GM12892 (cell line): Measurements from ENCODE around the gene PNLIP.

ENCODE experiments used
- DNase-seq: peaks from one replicate; pipeline ENCODE4 v3.0.0; 2011; ENCODE audit not compliant: insufficient read length
- FAIRE-seq: peaks from 2 replicates; lab custom pipeline; 2011; peaks lifted over from hg19 to GRCh38; lab: Jason Lieb, UNC
- POLR2A ChIP-seq: IDR thresholded peaks from 2 replicates; pipeline ENCODE4 v1.6.1; 2011; ENCODE audit warnings: low read depth, low read length, control low read depth
- POLR2AphosphoS5 ChIP-seq: IDR thresholded peaks from 2 replicates; pipeline ENCODE4 v1.6.1; 2011; ENCODE audit warnings: low read depth, low read length, control low read depth
- TAF1 ChIP-seq: IDR thresholded peaks from 2 replicates; pipeline ENCODE4 v1.6.1; 2011; ENCODE audit warnings: low read depth, mild to moderate bottlenecking, control low read depth, low read length, borderline replicate concordance

PNLIP gene

DNA sequence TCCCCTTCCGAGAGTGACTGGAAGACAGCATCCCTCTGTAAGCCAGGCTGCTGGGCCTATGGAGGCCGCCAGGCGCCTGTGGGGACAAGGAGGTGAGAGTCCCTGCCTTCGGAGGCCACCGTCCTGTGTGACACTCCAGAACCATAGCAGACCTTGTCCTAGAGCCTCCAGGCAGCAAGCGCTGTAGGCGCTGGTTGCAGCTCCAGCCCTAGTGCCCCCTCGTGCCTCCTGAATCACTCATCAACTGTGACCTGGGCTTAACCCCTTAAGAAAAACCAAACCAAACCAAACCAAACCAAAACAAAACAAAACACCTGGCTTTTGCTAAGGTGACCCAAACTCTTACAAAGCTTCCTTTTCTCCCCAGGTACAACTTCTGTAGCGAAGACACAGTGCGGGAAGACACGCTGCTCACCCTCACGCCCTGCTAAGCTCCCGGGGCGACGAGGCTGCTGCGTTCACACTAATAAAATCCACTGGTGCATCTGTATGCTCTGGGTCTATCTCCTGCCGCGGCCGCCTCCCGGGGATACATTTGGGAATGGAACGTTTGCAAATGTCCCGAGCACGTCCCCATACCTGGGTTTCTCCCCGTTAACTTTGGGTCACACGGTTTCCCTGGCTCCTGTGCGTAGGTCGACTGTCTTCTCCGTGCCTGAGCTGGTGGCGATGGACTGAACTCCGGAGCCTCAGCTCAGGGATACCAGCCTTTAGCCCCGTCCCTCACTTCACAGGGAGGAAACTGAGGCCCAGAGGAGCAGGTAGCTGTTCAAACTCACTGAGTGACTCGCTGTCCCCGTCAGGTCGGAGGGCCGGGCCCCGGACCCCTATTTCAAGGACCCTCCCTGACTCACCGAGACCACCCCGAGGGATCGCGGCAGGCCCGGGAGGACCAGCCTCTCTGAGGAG, 63.2 kb downstream of the PNLIP start:
- DNase-seq (no peak), FAIRE-seq (no peak)
- TF ChIP-seq TAF1, result no peak
- TF ChIP-seq POLR2A, result no peak
- no peak for TF ChIP-seq POLR2AphosphoS5

DNA sequence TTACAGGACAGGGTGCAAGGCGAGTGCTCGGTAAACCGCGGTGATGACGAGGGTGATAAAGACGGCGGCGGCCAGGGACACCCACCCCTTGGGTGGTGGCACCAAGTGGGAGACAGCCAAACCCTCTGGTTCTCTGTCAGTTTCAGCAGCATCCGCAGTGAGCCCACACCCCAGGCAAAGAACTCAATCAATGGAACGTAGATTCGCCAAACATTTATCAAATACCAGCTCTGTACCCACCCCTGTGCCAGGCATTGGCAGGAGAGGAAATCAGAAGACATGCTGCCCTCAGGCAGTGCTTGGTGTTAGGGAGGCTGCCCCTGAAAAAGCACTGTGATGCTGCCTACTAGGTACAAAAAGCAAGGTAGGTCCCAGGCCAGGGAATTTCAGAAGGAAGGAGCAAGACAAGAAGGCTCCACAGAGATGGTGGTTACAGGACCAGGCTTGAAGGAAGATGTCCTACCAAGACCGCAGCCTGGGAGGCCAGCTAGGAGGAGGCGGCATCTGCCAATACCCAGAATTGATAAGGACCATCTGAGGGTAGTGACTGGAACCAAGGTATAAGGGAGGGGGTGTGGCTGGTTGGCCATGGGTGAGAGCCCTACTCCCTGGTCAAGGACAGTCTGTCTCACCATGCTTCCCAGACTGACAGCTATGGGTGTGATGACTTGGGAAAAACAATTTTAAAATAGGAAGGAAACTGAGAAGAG, 64.9 kb downstream of the PNLIP start:
- no peak for TF ChIP-seq POLR2AphosphoS5
- TF ChIP-seq POLR2A, result no peak
- no peak for TF ChIP-seq TAF1
- no peak for FAIRE-seq
- no peak for DNase-seq

DNA sequence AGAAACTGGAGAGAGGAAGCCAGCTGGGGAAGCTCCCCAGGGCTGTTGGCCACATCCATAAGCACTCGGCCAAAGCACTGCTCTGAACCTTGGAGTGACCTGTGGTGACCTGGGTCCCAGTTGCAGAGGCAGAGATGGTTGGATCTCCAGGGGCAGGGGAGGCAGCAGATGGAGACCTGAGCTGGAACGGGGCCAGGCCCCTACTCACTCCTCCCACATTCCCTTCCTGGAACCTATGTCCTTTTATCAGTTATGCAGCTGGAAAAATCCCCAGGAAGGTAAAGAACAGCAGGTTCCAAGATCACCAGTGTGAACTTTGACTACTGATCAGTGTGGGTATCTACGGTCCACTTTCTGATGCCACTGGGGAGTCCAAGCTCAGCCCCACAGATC, 65.4 kb downstream of the PNLIP start:
- DNase-seq (no peak), FAIRE-seq (no peak)
- TF ChIP-seq POLR2AphosphoS5, result no peak
- TF ChIP-seq TAF1, result no peak
- TF ChIP-seq POLR2A, result no peak

DNA sequence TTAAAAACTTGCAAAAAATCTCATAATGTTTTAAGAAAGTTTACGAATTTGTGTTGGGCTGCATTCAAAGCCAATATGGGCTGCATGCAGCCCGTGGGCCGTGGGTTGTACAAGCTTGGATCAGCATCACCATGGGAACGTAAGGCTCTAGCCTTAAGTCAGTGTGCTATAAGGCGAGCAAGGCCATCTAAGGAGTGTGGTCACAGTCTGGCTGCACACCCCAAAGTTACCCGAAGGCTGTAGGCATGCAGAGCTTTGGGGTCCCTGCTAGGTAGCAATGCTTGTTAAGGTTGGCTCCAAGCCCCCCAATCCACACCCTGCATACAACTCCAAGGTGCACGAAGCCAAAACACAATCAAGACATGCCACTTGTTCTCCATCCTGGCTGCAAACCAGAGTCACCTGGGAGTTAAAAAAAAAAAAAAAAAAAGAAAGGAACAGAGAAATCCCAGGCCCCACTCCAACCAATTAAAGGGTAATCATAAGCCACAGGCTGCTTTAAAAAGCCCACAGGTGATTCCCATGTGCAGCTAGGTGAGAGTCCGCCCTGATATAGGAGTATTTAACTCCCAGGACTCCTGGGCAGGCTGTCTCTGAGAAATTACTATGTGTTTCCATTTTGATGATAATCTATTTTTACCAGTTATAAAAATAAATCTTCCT, 66.5 kb downstream of the PNLIP start:
- DNase-seq, result no peak
- FAIRE-seq, result no peak

DNA sequence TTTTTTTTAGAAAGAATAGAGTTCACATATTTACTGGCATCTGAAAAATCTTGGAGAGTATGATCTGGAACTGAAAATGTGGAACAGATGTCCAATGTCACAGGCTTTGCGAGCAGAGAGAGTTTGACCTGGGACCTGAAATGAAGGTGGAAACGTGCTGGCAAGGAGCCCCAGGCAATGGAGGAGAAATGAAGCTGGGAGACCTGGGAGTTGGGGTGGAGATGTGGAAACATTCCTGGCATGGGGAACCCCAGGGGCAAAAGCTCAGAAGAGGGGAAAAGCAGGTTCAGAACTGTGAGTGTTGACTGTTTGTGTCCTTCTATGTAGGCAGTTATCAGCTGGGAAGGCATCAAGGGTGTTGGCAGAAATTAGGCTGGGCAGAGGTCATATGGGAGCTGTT, 67.7 kb downstream of the PNLIP start:
- FAIRE-seq (no peak), DNase-seq (no peak)
- TF ChIP-seq POLR2A, result no peak

More for the DNA sequence above, 66.5 kb downstream of the PNLIP start:
- TF ChIP-seq POLR2AphosphoS5, result no peak
- no peak for TF ChIP-seq TAF1
- TF ChIP-seq POLR2A, result no peak

DNA sequence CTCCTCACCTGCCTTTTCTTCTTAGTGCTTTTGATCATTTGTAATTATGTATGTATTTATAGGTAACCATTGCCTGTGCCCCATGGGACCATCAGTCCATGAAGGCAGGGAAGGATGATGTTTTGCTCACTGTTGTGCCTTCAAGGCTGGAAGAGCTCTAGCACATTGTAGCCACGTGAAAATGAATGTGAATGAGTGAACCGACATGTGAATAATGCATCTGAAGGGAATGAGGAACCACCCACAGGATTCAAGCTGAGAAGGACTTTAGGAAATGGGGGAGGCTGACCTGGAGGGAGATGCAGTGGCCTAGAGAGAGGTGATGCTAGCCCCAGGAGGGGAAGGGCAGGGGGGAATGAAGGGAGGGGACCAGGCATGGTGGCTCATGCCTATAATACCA, 69.1 kb downstream of the PNLIP start:
- no peak for FAIRE-seq

DNA sequence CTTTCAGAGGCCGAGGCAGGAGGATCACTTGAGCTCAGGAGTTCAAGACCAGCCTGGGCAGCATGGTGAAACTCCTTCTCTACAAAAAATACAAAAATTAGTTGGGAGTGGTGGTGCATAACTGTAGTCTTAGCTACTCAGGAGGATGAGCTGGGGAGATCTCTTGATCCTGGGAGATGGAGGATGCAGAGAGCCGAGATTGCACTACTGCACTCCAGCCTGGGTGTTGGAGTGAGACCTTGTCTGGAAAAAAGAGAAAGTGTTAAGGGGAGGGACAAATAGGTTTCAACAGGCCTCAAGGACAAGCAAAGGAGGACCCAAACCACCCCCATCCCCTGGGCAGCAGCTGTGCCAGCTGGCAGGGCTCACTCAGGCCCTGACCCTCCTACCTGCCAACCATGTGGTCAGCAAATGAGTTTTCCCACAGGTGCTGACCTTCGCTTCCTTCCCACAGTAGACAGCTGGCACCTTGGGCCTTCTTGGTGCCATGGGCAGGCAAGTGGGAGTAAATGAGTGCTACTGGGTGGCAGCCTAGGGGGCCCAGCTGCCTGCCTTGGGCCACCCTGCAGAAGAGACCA, 69.6 kb downstream of the PNLIP start:
- no peak for DNase-seq
- TF ChIP-seq POLR2AphosphoS5, result no peak
- TF ChIP-seq POLR2A, result no peak
- no peak for TF ChIP-seq TAF1
- FAIRE-seq, result no peak

More for the DNA sequence above, 69.1 kb downstream of the PNLIP start:
- no peak for DNase-seq
- TF ChIP-seq POLR2A, result no peak
